Endothelial cell of umbilical vein (primary cell): ENCODE measurements around the gene ANKRD44. TPM values are rescaled to one million over a fixed set of nuclear protein-coding genes. Genes with fewer than 3 reads are reported as not detected.

Experiments used
- BruUV-seq: library from RNA; stranded (reverse); fragments of 400-500 nt; replicated peaks from 2 replicates; lab custom pipeline; 2021; lab: Mats Ljungman, UMichigan
- CTCF ChIA-PET: fragments of 300-600, 350-600 bp; sonication (Branson Sonifier 250); formaldehyde crosslinking; loops from one replicate; lab custom pipeline; 2021; ENCODE audit warnings: antibody characterized with exemption, inconsistent platforms; lab: Charles Lee
- POLR2A ChIA-PET: fragments of 300-600, 350-600 bp; sonication (Branson Sonifier 250); formaldehyde crosslinking; loops from one replicate; lab custom pipeline; 2021; ENCODE audit warnings: antibody characterized with exemption, inconsistent platforms; lab: Charles Lee
- DNase-seq: peaks from one replicate; pipeline ENCODE4 v3.0.0-alpha.2; 2011; ENCODE audit warnings: low read depth, low spot score
- FAIRE-seq: peaks from 2 replicates; lab custom pipeline; 2011; peaks lifted over from hg19 to GRCh38; lab: Jason Lieb, UNC
- H2AFZ ChIP-seq: 2 replicates; pipeline ENCODE4 v1.6.0; 2012; ENCODE audit warnings: low read depth, low read length, control low read depth, inconsistent platforms
- H3K27ac ChIP-seq: 2 replicates; pipeline ENCODE4 v1.5.1; 2011; ENCODE audit warnings: low read depth, mild to moderate bottlenecking, control low read depth, low read length, moderate library complexity; ENCODE audit not compliant: insufficient read depth
- H3K27me3 ChIP-seq, 2 experiments: 2 replicates each; pipeline versions ENCODE4 v1.6.0 to v1.6.1; 2011; ENCODE audit warnings: low read length in 2 of 2, mixed read lengths in 1 of 2; ENCODE audit not compliant: control insufficient read depth in 2 of 2, insufficient read depth in 2 of 2
- H3K36me3 ChIP-seq, 2 experiments: 2 replicates in 1 of 2; 3 replicates in 1 of 2; pipeline ENCODE4 v1.5.1; 2011; ENCODE audit warnings: low read length in 2 of 2, mild to moderate bottlenecking in 1 of 2, moderate library complexity in 1 of 2; ENCODE audit not compliant: control insufficient read depth in 2 of 2, insufficient read depth in 2 of 2; ENCODE audit errors: extremely low read depth in 1 of 2
- H3K4me1 ChIP-seq: 3 replicates; pipeline ENCODE4 v1.5.1; 2011; ENCODE audit warnings: mild to moderate bottlenecking, low read length; ENCODE audit not compliant: control insufficient read depth, insufficient read depth; ENCODE audit errors: extremely low read depth
- H3K4me2 ChIP-seq: 2 replicates; pipeline ENCODE4 v1.6.1; 2011; ENCODE audit warnings: low read length, control low read depth, mixed read lengths; ENCODE audit not compliant: insufficient read depth
- H3K4me3 ChIP-seq, 3 experiments: fragments of 200-600 bp in 1 of 3; sonication (generic), shearing (Covaris generic) in 1 of 3; replicated peaks in 1 of 3; 2 replicates each; pipeline ENCODE4 v1.5.1; 2011 to 2016; ENCODE audit warnings: control low read depth in 3 of 3, low read length in 3 of 3, mild to moderate bottlenecking in 2 of 3, inconsistent platforms in 1 of 3, low read depth in 1 of 3, moderate library complexity in 1 of 3; ENCODE audit not compliant: insufficient read depth in 1 of 3
- H3K79me2 ChIP-seq: 2 replicates; pipeline ENCODE4 v1.6.0; 2012; ENCODE audit warnings: low read length, inconsistent platforms; ENCODE audit not compliant: control insufficient read depth, insufficient read depth
- H3K9ac ChIP-seq: replicated peaks from 2 replicates; pipeline ENCODE3; 2011; ENCODE audit warnings: low read length, control low read depth; ENCODE audit not compliant: insufficient read depth; ENCODE audit errors: extremely low read depth
- H3K9me1 ChIP-seq: replicated peaks from 3 replicates; pipeline ENCODE4 v1.6.0; 2011; ENCODE audit warnings: mild to moderate bottlenecking, low read length; ENCODE audit not compliant: control insufficient read depth, insufficient read depth; ENCODE audit errors: extremely low read depth
- H3K9me3 ChIP-seq: replicated peaks from 2 replicates; pipeline ENCODE4 v1.5.1; 2012; ENCODE audit warnings: low read length, inconsistent platforms; ENCODE audit not compliant: control insufficient read depth, insufficient read depth
- H4K20me1 ChIP-seq: replicated peaks from 2 replicates; pipeline ENCODE3; 2011; ENCODE audit warnings: mild to moderate bottlenecking, low read length; ENCODE audit not compliant: control insufficient read depth, insufficient read depth; ENCODE audit errors: extremely low read depth
- EZH2 ChIP-seq: IDR thresholded peaks from 2 replicates; pipeline ENCODE4 v1.6.1; 2012; ENCODE audit warnings: borderline replicate concordance, low read depth, mild to moderate bottlenecking, moderate library complexity, low read length, inconsistent platforms; ENCODE audit not compliant: severe bottlenecking
- FOS ChIP-seq: IDR thresholded peaks from 2 replicates; pipeline ENCODE4 v1.6.1; 2011; ENCODE audit warnings: mild to moderate bottlenecking, low read length, moderate library complexity, borderline replicate concordance; ENCODE audit not compliant: insufficient read depth
- GATA2 ChIP-seq: IDR thresholded peaks from 2 replicates; pipeline ENCODE4 v1.7.0; 2011; ENCODE audit warnings: low read depth, mild to moderate bottlenecking, moderate library complexity, mixed read lengths, low read length; ENCODE audit not compliant: insufficient read length, insufficient read depth
- JUN ChIP-seq: IDR thresholded peaks from 2 replicates; pipeline ENCODE4 v1.6.1; 2011; ENCODE audit warnings: borderline replicate concordance, low read depth; ENCODE audit not compliant: insufficient read length, insufficient read depth
- MAX ChIP-seq: IDR thresholded peaks from 2 replicates; pipeline ENCODE4 v1.6.1; 2011; ENCODE audit not compliant: insufficient read depth, insufficient read length
- MYC ChIP-seq: IDR thresholded peaks from one replicate; pipeline ENCODE4 v1.6.1; 2011; ENCODE audit warnings: mild to moderate bottlenecking, low read depth, low read length
- POLR2A ChIP-seq: IDR thresholded peaks from 2 replicates; pipeline ENCODE4 v1.6.1; 2012; ENCODE audit warnings: low read depth, mild to moderate bottlenecking, control low read depth, low read length
- POLR2AphosphoS5 ChIP-seq: IDR thresholded peaks from 2 replicates; pipeline ENCODE4 v1.6.1; 2012; ENCODE audit warnings: low read depth, mild to moderate bottlenecking, control low read depth, low read length, moderate library complexity; ENCODE audit not compliant: insufficient read depth
- dilution Hi-C: fragments of 300-500 bp; cut with MboI; formaldehyde crosslinking; loops from one replicate; pipeline ENCODE4 v1.15.0; 2019; ENCODE audit warnings: low sequenced_read_pairs; ENCODE audit not compliant: extremely low pct_ligation_motif_present
- intact Hi-C: fragments of 100-400 bp; cut with micrococcal nuclease; formaldehyde crosslinking; loops from one replicate; pipeline ENCODE4 v1.10.0; 2022
- polyA plus RNA-seq, 4 experiments: library from polyadenylated mRNA; depleted of rRNA in 3 of 4; stranded (reverse) in 3 of 4; unstranded in 1 of 4; fragments of >200 nt; gene quantifications; 2 replicates each; pipeline versions ENCODE4 v1.2.1 to v1.2.3, GENCODE V29; 2011 to 2012; ENCODE audit warnings: missing spikeins in 1 of 4
- total RNA-seq: library from RNA; stranded (reverse); gene quantifications from 2 replicates; pipeline ENCODE4 v1.2.3, GENCODE V29; 2021
- TF ChIP-seq, protein P1 (sequence below), 2 donors: IDR thresholded peaks; 1 replicate in 1 of 2; 2 replicates in 1 of 2; pipeline ENCODE4 v1.5.1; 2011; ENCODE audit warnings: low read length in 2 of 2, mild to moderate bottlenecking in 2 of 2, moderate library complexity in 2 of 2, control low read depth in 1 of 2, inconsistent platforms in 1 of 2, low read depth in 1 of 2; ENCODE audit not compliant: insufficient read depth in 1 of 2; ENCODE audit errors: extremely low read depth in 1 of 2

ANKRD44 gene
- total and polyA plus RNA-seq, 2 donors (not counting 3 experiments of a cell fraction or from before 2014, with no cell fraction given), result 3.4 to 6.1 TPM

DNA sequence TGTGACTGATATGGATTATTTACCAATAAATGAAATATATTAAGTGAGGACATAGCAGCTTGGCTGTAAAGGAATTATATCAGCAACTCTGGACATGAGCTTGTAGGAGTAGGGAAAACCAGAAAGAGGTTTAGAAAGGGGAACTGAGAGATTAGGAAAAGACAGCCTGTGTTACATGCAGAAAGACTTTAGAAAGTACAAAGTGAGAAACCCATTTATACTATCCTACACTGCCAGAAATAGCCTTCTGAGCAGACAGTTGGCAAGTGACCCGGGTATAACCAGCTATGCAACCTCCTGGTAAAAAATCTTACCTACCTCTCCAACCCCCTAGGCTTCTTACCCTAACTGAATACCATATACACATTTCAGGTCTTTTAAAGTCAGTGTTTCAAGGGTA, 134.1 kb downstream of the ANKRD44 start:
- intact Hi-C loops (no loop called here), dilution Hi-C loops (no loop called here)
- Histone ChIP-seq H4K20me1 (no peaks in the 10 kb centered on the region), H3K9me3 (no peaks in the 10 kb centered on the region), H3K79me2 (no peaks in the 10 kb centered on the region), H2AFZ (no peak overlapping the region), H3K9me1 (no peaks in the 10 kb centered on the region), H3K36me3 (no peaks in the 10 kb centered on the region), H3K4me1 (peaks cover 15% of the 10 kb centered on the region), H3K4me2 (no peak overlapping the region), H3K9ac (no peak overlapping the region), H3K4me3 (no peak overlapping the region), H3K27ac (no peak overlapping the region), H3K27me3 (no peaks in the 10 kb centered on the region)
- BruUV-seq, result no TSS peak
- FAIRE-seq (no peak), DNase-seq (no peak)
- POLR2A ChIA-PET, result no interaction called here
- TF ChIP-seq MYC (no peak), POLR2A (no peak), GATA2 (no peak), EZH2 (no peak), POLR2AphosphoS5 (no peak), MAX (no peak), FOS (no peak), JUN (no peak)
- TF ChIP-seq, protein P1, sequence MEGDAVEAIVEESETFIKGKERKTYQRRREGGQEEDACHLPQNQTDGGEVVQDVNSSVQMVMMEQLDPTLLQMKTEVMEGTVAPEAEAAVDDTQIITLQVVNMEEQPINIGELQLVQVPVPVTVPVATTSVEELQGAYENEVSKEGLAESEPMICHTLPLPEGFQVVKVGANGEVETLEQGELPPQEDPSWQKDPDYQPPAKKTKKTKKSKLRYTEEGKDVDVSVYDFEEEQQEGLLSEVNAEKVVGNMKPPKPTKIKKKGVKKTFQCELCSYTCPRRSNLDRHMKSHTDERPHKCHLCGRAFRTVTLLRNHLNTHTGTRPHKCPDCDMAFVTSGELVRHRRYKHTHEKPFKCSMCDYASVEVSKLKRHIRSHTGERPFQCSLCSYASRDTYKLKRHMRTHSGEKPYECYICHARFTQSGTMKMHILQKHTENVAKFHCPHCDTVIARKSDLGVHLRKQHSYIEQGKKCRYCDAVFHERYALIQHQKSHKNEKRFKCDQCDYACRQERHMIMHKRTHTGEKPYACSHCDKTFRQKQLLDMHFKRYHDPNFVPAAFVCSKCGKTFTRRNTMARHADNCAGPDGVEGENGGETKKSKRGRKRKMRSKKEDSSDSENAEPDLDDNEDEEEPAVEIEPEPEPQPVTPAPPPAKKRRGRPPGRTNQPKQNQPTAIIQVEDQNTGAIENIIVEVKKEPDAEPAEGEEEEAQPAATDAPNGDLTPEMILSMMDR (IDR thresholded peaks at IDR 0.05; ENCODE audit: extremely low read depth in 1 of 2, insufficient read depth in 1 of 2, low read depth in 1 of 2, low read length in 2 of 2), result no peak
- CTCF ChIA-PET, result interaction anchor here (1.0 to 5.0 kb wide), 3 partner anchors 7 to 63 kb away, joined by 3 to 58 read pairs (median 9); no protein-coding TSS in a partner anchor
